Astrocyte of the spinal cord (primary cell): ENCODE data around the gene FAAP100.

Experiments used
- DNase-seq: peaks from one replicate; pipeline ENCODE4 v3.0.0; 2011; ENCODE audit warnings: low read depth, low spot score
- H3K4me3 ChIP-seq: 2 replicates; pipeline ENCODE4 v1.5.1; 2011; ENCODE audit warnings: low read depth, mild to moderate bottlenecking, low read length, moderate library complexity
- in situ Hi-C: cut with HindIII; loops from 2 replicates; pipeline ENCODE4 v1.10.0; 2017; ENCODE audit warnings: low sequenced_read_pairs
- TF ChIP-seq, protein P1 (sequence below): IDR thresholded peaks from 2 replicates; pipeline ENCODE4 v1.5.1; 2012; ENCODE audit warnings: low read depth, mild to moderate bottlenecking, low read length, inconsistent platforms

Gene FAAP100

DNA sequence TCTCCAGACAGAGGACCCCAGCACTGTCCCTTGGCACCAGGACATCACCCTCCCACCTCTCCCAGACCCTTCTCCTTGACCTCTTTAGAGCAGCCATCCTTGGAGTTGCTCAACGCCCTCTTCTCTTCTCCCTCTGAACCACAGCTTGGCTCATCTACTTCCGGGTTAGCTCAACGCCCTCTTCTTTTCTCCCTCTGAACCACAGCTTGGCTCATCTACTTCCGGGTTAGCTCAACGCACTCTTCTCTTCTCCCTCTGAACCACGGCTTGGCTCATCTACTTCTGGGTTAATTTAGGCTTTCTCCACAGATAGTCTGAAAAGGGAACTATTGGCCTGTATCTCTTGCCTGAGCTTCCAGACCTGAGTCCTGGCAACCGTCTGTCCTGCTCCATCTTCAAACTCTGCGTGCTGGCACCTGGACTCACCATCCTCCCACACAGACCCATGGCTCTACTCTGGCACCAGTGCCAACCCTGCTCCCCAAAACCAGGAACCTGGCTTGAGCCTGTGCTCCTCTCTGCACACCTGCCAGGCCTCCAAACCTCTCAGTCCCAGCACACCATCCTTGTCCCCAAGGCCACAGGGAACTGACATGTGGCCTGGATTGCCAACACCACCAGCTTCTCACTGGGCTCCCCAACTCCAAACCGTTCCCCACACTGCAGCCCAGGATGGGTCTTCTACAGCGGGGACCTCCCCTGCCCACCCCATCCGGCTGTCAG, 25.3 kb upstream of the FAAP100 start:
- in situ Hi-C loops: no loop called here
- TF ChIP-seq, protein P1, sequence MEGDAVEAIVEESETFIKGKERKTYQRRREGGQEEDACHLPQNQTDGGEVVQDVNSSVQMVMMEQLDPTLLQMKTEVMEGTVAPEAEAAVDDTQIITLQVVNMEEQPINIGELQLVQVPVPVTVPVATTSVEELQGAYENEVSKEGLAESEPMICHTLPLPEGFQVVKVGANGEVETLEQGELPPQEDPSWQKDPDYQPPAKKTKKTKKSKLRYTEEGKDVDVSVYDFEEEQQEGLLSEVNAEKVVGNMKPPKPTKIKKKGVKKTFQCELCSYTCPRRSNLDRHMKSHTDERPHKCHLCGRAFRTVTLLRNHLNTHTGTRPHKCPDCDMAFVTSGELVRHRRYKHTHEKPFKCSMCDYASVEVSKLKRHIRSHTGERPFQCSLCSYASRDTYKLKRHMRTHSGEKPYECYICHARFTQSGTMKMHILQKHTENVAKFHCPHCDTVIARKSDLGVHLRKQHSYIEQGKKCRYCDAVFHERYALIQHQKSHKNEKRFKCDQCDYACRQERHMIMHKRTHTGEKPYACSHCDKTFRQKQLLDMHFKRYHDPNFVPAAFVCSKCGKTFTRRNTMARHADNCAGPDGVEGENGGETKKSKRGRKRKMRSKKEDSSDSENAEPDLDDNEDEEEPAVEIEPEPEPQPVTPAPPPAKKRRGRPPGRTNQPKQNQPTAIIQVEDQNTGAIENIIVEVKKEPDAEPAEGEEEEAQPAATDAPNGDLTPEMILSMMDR: no peak
- no peak for DNase-seq
- no peak overlapping the region for H3K4me3 ChIP-seq

DNA sequence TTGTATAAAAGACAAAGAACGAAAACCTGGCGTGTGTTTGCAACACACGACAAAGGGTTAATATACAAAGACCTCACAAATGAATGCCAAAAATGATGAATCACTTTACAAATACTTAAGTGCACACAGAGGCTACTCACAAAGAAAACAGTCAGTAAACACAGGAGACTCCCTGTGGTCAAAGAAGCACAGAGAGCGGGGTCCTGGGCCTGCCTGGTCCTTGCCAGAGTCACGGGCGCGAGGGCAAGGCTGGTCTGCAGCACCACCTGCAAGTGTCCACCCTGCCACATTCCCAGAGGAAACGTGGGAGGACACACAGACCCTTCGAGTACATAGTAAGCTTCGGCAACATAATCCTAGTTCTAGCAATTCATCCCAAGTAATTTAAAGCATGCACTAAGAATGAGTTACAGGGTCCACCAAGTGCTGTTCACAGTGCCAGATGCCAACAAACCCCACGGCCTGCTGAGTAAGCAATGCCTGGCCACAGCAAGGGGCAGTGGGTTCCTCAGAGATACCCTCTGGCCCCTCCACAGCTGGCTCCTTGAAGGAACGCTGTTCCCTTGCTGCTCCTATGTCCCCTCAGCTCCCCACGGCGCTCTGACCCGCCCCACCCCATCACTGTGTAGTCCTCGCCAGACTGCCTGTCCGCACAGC, 24.6 kb upstream of the FAAP100 start:
- peak; percentile 89 for DNase-seq
- TF ChIP-seq, protein P1: no peak
- in situ Hi-C loops: no loop called here
- no peak overlapping the region for H3K4me3 ChIP-seq

DNA sequence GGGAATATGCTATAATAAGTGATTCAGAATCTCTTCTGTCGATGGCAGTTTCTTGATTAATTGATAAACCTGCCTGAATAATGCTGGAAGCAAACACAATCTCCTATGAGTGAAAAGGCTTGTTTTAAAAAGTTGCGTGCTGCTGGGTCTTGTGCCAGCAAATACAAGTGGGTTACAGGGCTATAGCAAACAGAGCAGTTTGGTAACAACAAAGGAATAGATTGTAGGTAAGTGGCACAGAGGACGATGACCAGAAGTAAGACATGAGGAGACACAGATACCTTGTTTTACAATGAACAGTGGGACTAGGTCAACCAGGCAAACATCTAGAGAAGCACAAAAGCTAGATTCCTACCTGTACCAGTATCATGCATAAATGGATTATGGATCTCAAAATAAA, 23.7 kb upstream of the FAAP100 start:
- TF ChIP-seq, protein P1: no peak
- in situ Hi-C loops: no loop called here
- H3K4me3 ChIP-seq: no peak overlapping the region
- no peak for DNase-seq

DNA sequence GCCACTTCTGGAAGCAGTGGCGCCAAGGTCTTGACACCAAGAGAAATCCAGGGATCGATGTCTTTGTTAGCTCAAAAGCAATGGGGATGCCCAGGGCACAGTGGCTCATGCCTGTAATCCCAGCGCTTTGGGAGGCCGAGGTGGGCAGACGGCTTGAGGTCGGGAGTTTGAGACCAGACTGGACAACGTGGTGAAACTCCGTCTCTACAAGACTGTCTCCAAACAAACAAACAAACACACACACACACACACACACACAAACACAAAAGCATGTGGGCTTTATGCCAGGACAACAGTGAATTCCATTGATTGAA, 22.4 kb upstream of the FAAP100 start:
- in situ Hi-C loops: no loop called here

DNA sequence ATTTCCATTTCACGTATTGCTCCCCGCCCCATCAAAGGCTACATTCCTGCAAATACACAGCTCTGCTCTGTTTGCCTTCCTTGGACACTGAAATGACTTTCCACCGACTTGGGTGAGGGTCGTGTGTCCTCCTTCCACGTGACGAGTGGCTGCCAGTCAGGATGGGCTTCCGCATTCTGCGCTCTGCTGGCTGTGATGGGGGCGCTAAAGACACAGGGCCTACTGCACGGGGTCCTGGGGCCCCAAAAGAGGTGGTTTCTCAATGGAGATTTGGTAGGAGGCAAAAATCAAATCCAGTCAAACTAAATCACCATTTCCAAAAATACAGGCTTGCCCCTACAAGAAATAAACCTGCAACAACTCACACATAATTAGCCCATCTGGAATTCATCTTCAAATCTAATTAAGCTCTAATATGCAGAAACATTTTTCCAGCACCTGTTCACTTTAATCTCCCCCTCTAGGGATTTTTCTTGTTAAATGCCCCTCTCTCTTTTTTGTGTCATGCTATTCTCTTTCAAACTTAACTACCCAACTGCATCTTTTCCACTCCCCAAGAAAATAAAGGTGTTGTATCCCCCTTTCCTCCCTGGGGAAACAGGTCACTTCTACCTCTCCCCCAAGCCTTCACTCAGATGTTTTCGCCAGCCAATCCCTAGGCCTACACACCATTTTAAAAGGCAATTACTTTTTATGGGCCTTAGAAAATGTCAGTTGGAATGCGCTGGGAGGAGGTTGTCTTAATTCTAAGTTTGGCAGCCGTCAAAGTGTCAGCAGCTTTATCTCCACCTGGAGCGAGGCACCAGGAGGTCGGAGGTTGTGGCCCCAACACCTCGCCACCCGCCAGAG, 21.9 kb upstream of the FAAP100 start:
- no peak for DNase-seq
- in situ Hi-C loops: no loop called here
- TF ChIP-seq, protein P1: no peak
- no peak overlapping the region for H3K4me3 ChIP-seq

More for the DNA sequence above, 22.4 kb upstream of the FAAP100 start:
- DNase-seq: no peak
- TF ChIP-seq, protein P1: no peak
- H3K4me3 ChIP-seq: no peak overlapping the region

DNA sequence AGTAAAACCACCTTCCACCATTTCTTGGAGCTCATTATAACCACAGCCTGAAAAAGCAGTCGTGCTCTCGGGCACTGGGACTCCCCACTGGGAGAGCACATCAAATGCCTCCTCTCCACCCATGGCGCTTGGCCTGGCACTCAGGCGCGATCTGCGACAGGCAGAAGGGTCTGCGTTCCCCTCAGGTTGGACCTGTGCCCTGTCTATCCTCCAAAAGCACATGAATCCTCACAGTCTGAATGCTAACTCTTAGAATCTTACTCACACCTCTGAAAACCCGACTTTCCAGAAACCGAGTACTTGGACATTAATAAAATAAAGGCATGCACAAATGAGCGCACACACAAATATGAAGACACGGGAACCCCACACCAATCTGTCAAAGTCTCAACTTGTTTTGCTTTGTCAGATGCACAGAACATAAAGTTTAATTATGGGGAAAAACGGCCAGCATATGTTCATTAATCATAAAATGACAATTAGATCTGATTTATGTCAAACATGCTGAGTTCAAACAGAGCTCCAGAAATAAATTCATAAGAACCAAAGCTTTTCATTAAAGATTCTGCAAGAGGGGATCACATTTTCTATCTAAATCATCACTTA, 20.5 kb upstream of the FAAP100 start:
- no peak overlapping the region for H3K4me3 ChIP-seq
- TF ChIP-seq, protein P1: no peak
- in situ Hi-C loops: no loop called here
- no peak for DNase-seq
